GM15510 (cell line): ENCODE results near the gene ARRB2.

ENCODE experiments used
- POLR2A ChIP-seq: IDR thresholded peaks from 3 replicates; pipeline ENCODE4 v1.6.1; 2011; ENCODE audit warnings: borderline replicate concordance; ENCODE audit not compliant: insufficient read length; ENCODE audit errors: extremely low read depth

ARRB2 gene

DNA sequence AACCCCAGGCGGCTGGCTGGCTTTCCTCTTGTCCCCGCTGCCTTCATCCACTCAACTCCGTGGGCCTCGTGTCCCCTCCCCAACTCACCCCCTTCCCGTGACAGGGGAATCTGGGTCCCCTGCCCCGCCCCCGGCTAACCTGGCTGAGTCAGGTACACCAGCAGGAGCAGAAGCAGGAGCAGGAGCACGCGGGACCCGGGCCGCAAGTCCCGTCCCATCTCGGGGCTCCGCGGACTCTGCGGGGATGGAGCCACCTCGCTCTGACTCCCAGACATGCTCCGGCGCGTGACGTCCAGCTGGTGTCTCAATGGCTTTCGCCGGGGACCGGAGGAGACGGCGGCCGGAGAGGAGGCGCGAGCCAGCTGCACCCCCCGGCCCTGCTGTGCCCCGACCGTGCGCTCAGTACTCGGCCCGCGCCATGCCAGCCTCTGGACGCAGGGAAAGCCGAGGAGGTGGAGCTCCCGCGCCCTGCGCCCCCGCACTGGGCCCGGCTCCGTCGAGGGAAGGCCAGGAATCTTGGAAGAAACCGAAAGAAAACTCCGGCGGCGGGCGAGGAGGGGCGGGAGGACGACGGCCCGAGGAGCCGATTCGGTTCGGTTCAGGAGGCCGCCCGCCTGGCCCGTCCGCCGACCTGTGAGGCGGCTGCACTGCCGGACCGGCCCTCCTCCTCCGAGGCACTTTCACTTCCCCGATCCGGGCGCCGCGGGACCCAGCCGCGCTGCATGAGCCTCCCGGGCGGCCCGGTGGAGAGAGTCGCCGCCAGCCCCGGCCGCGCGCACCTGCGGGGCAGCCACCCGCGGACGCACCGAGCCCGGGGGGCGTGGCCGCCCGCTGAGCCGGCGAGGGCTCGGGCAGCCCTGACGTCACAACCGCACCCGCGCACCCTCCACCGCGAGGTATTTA is 28.9 kb downstream of the ARRB2 start, which contains the start of the genes CXCL16 and ZMYND15:
TSS of gene CXCL16 (minus strand) at position 807 of the 903 bp plus-strand sequence. CDS start at position 218, 589 bp downstream.
TSS of gene ZMYND15 (plus strand) at position 712 of the 903 bp plus-strand sequence. CDS start 716 bp downstream, outside the sequence.
- no peak for TF ChIP-seq POLR2A

DNA sequence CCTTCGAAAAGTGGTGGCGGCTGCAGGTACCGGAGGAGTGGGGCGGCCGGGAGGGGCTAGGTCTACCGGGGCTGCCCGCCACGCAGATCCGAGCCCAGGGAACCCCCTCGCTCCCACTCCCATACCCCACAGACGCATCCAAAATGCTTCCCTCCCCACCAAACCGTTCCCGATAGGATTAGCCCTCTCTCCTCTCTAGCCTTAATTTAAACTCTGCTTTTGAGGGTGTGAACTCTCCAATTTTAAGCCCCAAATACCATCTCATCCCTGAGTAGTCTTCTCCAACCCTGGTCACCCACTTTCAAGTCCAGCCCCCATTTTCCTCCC is 29.6 kb downstream of the ARRB2 start:
- TF ChIP-seq POLR2A = no peak

DNA sequence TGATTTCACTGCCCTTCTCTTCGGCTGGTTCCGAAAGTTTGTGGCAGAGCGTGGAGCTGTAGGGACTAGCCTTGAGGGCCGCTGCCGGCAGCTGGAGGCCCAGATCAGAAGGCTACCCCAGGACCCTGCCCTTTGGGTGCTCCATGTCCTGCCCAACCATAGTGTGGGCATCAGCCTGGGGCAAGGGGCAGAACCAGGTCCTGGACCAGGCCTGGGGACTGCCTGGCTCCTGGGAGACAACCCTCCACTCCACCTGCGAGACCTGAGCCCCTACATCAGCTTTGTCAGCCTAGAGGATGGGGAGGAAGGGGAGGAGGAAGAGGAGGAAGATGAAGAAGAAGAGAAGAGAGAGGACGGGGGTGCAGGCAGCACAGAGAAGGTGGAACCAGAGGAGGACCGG is 30.2 kb downstream of the ARRB2 start:
- no peak for TF ChIP-seq POLR2A

DNA sequence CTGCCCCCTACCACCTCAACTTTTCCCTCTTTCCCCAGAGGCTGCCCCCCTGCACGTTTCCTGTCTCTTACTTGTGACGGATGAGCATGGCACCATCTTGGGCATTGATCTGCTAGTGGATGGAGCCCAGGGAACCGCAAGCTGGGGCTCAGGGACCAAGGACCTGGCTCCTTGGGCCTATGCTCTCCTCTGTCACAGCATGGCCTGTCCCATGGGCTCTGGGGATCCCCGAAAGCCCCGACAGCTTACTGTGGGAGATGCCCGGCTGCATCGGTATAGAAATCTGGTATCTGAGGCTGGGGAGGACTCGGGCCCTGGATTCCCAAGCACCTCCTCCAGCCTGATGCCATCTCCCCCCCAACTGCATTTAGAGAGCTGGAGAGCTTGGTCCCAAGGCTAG is 31.1 kb downstream of the ARRB2 start:
- no peak for TF ChIP-seq POLR2A

DNA sequence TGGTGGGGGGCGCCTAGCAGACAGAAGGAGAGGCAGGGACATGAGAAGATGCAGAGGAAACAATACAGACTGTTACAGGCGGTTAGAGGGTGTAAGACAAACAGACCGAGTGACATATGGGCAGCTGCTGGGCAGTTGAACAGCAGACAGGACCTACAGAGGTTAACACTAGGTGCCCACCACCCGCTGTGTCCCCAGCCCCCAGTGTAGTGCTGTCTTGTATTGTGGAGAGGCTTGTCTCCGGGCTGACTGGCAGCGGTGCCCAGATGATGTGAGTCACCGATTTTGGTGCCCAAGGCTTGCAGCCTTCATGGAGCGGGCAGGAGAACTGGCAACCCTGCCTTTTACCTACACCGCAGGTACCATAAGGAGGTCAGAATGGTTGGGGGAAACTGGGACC is 31.7 kb downstream of the ARRB2 start:
- TF ChIP-seq POLR2A = no peak

DNA sequence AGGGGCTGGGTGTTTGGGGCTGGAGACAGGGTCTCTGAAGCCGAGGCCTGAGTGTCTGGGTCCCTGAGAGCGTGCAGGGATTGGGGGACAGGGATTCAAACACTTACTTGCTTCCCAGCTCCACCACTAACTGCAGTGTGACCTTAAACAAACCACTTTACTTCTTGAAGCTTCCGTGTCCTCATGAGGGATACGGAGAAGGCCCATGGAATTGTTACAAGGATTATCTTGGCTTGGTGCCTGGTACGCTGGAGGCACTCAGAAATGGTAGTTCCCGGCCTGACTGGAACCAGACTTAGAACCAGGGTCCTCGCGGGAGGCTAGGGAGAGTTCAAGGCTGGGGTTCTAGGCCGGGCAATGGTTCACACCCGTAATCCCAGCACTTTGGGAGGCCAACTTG is 32.2 kb downstream of the ARRB2 start:
- no peak for TF ChIP-seq POLR2A

DNA sequence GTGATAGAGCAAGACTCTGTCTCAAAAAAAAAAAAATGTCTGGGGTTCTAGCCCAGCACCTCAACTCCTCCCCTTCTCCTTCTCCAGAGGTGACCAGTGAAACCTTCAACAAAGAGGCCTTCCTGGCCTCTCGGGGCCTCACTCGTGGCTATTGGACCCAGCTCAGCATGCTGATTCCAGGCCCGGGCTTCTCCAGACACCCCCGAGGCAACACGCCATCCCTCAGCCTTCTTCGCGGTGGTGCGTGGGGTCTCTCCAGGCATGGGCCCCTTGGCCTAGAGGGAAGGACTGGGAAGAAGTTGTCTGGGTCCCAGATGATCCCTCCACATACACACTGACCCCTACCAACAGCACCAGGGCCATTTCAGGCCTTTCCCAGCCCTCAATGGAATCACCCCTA is 32.8 kb downstream of the ARRB2 start:
- no peak for TF ChIP-seq POLR2A

DNA sequence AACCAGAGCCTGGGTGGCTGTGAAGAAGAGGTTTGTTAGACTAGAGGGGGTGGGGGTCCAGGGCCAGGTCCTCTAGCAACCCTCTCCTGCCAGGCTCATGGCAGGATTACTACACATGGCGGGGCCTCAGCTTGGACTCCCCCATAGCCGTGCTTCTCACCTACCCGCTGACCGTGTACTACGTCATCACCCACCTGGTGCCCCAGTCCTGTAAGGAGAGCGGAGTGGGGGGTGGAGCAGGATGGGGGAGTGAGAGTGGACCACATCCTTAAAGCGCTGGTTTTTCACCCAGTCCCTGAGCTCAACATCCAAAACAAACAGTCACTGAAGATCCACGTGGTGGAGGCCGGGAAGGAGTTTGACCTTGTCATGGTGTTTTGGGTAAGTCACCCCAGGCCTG is 33.5 kb downstream of the ARRB2 start:
- TF ChIP-seq POLR2A = no peak

DNA sequence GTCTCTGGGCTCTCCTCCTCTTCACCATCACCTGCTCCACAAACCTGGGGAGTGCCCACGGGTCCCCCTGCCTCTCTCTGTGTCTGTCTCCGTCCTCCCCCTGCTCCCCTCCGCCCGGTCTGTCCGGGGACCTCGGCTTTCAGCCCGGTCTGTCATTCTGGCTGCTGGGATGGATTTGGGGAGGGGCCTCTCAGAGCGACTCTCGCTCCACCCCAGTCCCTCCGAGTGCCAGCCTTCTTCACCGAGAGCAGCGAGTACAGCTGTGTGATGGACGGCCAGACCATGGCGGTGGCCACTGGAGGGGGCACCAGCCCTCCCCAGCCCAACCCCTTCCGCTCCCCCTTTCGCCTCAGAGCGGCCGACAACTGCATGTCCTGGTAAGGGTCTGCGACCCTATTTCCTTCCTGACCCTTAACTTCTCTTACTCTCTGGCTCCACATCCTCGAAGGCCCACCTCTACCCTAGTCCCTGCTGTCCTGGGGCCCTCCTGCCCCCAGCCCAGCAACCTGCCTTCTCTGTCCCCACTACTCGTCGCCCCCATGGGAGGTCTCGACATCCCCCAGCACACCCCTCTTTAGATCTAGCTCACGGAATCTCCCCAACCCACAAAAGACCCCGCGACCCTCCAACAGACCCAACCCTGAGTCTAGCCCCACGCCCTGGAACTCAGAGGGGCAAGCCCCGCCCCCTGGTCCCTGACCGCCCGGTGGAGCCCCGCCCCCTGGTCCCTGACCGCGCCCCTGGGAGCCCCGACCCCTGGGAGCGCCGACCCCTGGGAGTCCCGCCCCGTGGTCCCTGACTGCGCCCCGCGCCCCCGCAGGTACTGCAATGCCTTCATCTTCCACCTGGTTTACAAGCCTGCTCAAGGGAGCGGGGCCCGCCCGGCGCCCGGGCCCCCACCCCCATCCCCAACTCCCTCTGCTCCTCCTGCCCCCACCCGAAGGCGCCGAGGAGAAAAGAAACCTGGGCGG is 34.9 kb downstream of the ARRB2 start:
- TF ChIP-seq POLR2A = no peak

DNA sequence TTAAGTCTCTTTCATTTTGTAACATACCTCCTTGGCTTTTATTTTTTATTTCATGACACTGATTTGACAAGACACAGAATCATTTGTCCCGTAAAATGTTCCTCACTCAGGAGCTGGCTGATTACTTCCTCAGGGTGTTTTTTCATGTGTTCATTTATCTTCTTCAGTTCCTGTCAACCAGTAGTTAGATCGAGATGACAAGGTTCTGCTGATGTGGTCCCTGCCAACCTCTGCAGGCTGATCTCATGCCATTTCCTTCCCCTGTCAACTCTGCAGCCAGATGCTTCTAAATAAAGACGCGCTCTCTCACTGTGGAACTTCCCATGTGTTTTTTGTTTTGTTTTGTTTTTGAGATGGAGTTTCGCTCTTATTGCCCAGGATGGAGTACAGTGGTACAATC is 37.4 kb downstream of the ARRB2 start:
- no peak for TF ChIP-seq POLR2A

DNA sequence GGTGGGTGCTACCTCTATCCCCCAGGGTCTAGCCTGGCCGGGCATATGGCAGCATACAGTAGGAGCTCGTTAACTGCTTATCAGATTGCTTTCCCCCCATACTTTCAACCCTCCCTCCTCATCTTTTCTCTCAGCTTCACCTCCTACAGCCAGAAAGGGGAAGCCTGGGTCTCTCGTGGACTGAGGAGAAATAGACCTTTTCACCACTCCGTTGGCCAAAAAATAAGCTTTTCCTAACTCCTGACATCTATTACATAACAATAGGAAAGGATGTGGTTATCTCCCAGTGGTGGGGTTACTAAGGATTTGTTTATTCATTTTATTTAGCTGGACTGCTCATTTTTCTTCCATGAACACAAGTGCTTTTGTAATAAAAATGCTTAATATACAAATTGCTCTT is 38.3 kb downstream of the ARRB2 start:
- TF ChIP-seq POLR2A = no peak

DNA sequence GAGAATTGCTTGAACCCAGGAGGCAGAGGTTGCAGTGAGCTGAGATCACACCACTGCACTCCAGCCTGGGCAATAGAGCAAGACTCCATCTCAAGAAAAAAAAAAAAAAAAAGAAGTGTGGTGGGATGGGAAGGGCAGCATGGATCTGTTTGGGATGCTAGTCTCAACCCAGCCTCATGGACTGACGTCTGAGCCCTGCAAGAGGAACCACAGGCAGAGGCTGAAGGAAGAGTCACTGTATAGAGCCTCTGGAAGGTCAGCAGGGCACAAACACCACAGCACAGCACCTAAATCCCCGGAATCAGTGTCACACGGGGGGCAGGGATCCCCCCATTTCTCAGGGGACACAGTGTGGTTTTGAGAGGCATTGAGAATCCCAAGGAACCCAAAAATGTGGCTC is 40.2 kb downstream of the ARRB2 start:
- TF ChIP-seq POLR2A = no peak

DNA sequence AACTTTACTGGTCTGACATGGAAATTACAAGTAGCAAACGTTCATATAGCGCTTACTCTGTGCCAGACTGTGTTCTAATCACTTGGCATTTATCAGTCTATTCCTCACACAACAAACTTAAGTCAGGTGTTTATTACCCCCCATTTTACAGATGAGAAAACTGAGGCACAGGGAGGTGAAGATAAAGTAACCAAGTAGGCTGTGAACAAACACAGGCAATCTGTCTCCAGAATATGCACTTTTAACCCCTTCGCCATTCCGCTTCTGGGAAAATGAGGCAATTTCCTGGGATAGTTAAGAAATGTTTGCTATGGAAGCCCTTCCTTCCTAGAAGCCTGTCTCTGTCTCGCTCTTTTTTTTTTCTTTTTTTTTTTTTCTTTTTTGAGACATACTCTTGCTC is 41.5 kb downstream of the ARRB2 start:
- no peak for TF ChIP-seq POLR2A

DNA sequence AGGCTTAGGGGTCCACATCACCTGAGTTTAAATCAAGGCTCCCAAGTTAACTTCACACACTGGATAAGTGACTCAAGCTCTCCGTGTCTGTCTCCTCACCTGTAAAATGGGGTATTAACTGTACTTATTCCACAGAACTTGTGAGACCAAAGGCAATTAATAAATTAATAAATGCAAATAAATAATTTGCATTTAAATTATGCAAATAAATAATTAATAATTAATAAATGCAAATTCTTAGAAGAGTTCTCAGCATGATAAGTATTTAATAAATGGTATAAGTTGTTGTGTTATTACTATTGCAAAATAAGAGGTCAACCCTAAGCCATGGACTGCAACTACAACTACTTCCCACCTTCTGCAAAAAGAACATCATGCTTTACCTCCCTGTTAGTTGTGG is 43.0 kb downstream of the ARRB2 start:
- TF ChIP-seq POLR2A = no peak

DNA sequence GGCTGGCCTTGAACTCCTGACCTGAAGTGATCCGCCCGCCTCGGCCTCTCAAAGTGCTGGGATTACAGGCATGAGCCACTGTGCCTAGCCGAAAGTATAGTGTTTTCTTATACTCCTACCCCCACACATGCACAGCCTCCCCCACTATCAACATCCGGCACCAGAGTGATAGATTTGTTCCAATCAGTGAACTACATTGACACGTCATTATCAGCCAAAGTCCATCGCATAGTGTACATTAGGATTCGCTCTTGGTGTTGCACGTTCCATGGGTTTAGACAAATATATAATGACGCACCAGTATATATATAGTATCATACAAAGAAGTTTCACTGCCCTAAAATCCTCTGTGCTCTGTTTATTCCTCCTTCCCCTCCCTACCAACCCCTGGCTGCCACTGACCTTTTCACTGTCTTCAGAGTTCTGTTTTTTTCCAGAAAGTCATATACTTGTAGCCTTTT is 49.4 kb downstream of the ARRB2 start:
- no peak for TF ChIP-seq POLR2A
